HG02884 (cell line): ENCODE measurements around the gene ZMYND19.
"Not testable (repeated sequence)": the region's sequence is repeated elsewhere in the genome, so short reads cannot be mapped to it uniquely, and the experiment has no call there.

ENCODE experiments used
- ATAC-seq: cut with Tn5 transposase; IDR thresholded peaks from one replicate; pipeline ENCODE4 v1.9.1; 2021; ENCODE audit warnings: mild to moderate bottlenecking, moderate library complexity; ENCODE audit not compliant: unreplicated experiment

ZMYND19 gene

GRCh38 chr9:137564134-137564533 lies 26.2 kb downstream of the ZMYND19 start:
- ATAC-seq, result no peak

GRCh38 chr9:137558127-137558526 lies 32.2 kb downstream of the ZMYND19 start:
- ATAC-seq, result no peak

DNA sequence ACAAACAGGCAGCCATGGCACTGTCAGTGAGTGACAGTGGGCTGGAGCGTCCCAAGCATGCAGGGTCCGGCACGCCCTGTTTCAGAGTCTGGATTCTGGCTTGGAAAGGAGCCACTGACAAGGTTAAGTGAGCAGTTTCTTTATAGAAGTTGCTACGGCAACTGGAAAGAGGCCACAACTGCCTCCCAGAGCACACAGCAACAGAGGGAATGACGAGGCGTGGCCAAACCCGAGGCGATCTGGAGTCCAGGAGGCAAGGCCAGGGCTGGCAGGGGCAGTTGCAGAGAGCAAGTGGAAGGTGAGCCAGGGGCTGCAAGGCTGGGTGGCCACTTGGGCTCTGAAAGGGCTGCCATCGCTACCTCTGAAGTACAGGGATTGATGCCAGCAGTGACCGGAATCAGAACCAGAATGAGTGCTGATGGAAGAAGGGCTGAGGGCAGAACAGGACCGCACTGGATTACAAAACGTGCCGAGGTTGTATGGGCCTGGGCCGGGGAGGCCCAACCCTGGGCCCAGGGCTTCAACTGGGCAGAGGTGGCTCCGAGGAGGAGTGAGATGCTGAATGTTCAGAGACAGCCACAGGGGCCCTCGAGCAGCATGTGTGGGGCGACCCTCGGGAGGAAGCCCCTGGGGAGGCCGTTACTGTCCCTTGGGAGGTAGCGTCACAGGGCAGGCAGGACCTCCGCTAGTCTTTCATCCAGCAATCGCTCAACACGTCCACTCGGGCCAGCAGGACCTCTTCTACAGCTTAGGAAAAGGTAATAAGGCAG lies 34.1 kb downstream of the ZMYND19 start:
- no peak for ATAC-seq

GRCh38 chr9:137555179-137555578 lies 35.1 kb downstream of the ZMYND19 start:
- ATAC-seq, result no peak

GRCh38 chr9:137554349-137554748 lies 36.0 kb downstream of the ZMYND19 start:
- ATAC-seq, result no peak

DNA sequence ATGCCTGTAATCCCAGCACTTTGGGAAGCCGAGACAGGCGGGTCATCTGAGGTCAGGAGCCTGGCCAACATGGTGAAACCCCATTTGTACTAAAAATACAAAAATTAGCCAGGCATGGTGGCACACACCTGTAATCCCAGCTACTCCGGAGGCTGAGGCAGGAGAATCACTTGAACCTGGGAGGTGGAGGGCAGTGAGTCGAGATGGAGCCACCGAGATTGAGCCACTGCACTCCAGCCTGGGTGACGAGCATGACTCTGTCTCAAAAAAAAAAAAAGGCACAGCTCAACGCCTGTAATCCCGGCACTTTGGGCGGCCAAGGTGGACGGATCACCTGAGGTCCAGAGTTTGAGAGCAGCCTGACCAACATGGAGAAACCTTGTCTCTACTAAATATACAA lies 36.7 kb downstream of the ZMYND19 start:
- ATAC-seq, result not testable (repeated sequence)

DNA sequence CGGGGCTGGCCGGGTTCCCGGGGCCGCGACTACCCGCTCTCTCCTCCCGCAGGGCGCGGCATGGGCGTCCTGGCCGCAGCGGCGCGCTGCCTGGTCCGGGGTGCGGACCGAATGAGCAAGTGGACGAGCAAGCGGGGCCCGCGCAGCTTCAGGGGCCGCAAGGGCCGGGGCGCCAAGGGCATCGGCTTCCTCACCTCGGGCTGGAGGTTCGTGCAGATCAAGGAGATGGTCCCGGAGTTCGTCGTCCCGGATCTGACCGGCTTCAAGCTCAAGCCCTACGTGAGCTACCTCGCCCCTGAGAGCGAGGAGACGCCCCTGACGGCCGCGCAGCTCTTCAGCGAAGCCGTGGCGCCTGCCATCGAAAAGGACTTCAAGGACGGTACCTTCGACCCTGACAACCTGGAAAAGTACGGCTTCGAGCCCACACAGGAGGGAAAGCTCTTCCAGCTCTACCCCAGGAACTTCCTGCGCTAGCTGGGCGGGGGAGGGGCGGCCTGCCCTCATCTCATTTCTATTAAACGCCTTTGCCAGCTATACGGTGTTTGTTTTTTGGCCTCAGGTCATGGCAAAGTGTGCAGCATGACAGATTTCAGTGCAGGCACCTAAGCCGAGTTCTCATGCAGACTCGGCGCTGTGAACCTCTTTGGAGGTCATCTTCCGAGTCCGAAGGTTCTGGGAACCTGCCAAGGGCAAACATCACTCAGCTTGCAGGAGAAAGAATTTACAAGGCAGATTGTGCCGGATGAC lies 38.1 kb downstream of the ZMYND19 start:
- ATAC-seq, result no peak

DNA sequence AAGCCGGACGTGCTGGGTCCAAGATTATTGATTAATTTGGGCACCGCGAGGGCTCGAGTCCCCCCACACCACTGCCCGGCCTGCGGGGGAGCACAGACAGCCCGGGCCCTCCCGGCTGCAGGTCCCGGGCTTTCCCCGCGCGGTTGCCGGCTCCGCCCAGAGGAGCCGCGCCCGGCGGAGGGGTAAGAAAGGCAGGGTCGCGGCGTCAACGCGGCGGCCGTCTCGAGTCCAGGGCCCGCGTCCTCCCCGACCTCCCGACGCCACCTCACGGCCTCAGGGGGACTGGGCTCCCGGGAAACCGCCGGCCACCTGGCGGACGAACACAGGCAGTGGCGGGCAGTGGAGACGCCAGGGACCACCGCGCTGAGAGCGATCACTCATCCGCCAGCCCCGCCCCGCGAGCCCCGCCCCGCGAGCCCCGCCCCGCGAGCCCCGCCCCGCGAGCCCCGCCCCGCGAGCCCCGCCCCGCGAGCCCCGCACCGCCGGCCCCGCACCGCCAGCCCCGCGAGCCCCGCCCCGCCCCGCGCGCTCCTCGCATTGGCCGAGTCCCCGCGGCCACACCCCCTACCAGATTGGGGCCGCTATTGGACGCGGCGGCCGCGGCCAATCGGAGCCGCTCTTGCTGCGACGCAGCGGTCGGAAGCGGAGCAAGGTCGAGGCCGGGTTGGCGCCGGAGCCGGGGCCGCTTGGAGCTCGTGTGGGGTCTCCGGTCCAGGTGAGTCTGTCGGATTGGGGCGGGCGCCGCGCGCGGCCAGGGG lies 38.9 kb downstream of the ZMYND19 start, which contains the start of gene MRPL41:
Gene MRPL41 (plus strand): TSS at position 616 of the 758 bp plus-strand sequence. CDS start 203 bp downstream, outside the sequence.
- ATAC-seq, result peak; percentile 70

DNA sequence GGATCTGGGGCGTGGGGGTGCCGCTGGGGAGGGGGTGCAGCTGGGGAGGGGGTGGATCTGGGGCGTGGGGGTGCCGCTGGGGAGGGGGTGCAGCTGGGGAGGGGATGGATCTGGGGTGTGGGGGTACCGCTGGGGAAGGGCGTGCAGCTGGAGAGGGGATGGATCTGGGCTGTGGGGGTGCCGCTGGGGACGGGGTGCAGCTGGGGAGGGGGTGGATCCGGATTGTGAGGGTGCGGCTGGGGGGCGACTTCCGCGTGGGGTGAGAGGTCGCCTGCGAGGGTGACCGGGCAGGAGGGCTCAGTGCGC lies 39.4 kb downstream of the ZMYND19 start:
- ATAC-seq, result not testable (repeated sequence)

DNA sequence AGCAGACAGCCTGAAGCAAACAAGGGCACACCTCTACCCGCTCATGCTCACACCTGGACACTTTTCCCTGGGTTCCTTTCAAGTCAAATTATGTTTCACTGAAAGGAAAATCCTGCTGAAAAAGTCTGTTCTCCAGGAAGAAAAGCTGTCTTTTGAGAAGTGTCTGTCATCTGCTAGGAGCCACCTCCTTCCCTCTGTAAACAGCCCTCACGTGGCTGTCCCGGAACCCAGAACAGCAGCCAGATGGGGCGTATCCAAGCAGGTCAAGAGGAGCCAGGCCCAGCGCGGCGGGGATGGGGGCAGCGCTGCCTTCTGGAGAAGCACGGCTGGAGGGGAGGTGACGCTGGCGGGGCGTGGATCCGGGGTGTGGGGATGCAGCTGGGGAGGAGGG lies 40.1 kb downstream of the ZMYND19 start, which contains the start of gene PNPLA7:
Gene PNPLA7 (minus strand): TSS at position 172 of the 391 bp plus-strand sequence. CDS start 205 bp downstream, outside the sequence.
- no peak for ATAC-seq

DNA sequence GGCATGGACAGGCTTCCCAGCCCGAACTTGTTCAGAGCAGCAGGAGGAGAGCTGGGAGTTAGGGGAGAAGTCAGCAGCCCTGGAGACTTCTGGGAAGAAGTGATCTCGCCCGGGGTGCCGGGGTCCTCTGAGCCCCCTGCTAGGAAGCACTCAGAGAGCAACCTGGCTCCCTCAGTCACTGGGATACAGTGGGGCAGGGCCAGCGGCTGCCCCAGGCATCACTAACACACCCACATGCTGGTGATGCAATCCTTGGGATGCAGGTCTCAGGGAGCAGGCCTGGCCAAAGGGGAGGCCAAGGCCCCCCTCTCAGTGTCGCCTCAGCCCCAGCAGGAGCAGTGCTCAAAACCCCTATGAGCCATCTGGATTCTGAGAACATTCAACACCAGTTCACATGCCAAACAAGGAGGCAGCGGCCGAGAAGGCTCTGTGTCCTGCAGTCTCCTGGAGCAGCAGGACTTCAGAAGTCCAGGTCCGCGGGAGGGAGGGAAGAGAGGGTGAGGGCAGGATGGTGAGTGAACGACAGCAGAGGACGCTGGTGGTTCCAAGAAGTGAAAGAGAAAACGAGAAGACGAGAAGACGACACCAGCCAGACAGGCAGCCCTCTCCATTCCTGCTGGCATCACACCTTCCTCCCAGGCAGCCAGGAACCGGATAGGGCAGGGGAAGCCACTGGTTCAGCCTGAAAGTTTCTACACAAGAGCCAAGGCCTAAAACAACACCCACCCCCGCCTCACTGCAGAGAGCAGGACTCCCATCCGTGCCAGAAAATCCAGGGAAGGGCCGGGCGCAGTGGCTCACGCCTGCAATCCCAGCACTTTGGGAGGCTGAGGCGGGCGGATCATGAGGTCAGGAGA lies 42.4 kb downstream of the ZMYND19 start:
- ATAC-seq, result no peak

DNA sequence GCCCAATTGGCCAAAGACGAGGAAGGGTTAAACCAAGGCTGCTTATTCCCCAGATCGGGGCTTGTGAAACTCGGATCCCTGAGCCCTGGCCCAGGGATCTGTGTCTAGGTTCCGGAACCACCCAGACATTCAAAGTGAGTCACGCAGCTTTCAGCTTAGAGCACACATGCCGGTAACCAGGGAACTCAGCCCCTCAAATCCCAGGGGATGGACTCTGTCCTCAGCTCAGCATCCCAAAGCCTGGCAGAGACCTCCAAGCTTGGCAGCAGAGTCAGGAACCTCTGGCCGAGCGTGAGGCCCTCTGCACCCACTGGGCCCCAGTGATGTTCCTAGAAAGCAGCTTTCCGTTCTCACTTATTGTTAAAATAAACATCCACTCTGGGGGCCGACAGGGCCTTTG lies 45.2 kb downstream of the ZMYND19 start:
- ATAC-seq, result no peak

DNA sequence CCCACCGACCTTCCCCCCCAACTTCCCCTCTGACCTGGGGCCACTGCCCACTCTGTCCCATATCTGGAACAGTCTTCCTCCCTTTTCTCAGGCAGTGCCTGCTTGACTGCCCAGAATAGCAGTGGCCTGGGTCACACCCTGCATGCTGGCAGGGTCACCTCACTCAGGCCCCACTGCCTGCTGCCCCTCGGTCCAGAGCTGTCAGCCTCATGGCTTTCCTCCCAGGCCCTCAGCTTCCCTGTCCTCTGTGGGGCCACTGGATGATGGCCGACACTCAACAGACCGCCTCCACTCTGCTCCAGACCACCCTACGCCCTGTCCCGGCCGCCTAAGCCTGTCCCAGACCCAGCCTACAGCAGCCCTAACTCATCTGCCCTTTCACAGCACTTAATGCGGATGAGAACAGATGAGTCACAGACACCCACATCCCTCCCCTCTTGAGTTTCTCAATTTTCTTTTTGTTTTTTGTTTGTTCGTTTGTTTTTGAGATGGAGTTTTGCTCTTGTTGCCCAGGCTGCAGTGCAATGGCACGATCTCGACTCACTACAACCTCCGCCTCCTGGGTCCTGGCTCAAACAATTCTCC lies 46.0 kb downstream of the ZMYND19 start:
- no peak for ATAC-seq

GRCh38 chr9:137543237-137543963 lies 46.9 kb downstream of the ZMYND19 start:
- no peak for ATAC-seq

DNA sequence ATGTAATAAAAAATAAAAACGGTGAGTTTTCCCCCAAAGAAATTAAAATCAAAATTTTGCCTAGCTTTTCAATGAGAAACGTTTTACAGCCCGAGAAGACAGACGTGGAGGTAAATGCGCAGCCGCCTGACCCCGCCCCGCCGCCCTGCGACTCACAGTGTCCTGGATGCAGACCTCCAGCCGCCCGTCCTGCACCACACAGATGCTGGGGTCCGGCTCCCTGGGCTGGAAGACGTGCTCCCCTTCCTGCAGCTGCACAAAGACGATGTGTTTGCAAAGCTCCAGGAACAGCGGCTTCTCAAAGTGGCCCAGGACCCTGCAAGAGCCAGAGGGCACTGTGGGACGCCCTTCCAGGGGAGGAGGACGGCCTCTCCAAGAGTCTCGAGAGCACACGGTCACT lies 47.8 kb downstream of the ZMYND19 start:
- no peak for ATAC-seq

- no peak for ATAC-seq
These were observed 49.8 kb downstream of the ZMYND19 start for GRCh38 chr9:137540536-137540935.

DNA sequence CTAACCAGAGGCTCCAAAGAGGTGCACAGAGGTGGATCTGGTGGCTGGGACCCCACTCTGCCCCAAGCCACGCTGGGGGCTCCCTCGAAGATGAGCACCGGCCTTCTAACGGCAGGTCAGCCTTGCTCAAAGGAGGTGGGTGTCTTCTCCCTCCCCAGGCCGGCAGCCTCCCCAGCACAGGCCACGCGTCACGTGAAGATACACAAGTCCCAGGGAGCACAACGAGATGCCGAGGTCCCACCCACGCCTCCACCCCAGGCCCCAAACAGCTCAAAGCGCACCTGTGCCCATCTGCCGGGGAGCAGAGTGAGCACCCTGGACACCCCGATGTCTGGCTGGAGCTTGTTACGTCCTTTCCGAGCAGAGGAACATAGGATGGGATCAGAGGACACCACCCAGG lies 52.3 kb downstream of the ZMYND19 start:
- no peak for ATAC-seq

DNA sequence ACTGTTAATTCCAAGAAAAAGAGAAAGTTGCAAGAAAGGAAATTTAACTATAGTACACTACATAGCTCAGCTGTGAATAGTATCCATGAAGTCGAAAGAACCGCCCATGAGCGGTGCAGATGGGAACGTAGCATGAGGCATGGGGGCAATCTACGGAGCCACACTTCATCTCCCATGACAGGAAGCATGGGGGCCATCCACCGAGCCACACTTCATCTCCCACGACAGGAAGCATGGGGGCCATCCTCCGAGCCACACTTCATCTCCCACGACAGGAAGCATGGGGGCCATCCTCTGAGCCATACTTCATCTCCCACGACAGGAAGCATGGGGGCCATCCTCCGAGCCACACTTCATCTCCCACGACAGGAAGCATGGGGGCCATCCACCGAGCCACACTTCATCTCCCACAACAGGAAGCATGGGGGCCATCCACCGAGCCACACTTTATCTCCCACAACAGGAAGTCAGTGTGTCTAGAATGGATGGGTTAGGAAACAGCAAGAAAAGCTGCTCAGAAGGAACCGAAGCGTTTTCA lies 53.6 kb downstream of the ZMYND19 start:
- not testable (repeated sequence) for ATAC-seq

GRCh38 chr9:137535120-137535428 lies 55.2 kb downstream of the ZMYND19 start:
- no peak for ATAC-seq
